ENCODE measurements around the gene CNOT9.

The CNOT9 gene

DNA sequence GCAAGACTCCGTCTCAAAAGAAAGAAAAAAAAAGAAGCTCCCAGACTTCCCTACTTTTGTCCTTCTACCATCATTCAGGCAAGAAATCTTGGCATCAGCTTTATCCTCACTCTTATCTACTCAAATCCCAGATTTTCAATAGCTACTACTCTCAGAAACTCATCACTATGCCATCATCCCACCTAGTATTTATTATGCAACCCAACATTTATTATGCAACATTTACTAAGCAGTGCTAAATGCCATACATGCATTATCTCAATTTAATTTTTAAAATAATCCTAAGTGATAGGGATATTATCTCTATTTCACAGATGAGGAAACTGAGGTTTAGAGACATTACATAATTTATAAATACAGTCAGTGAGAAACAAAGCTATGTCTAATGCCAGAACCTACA, 4.6 kb upstream of the CNOT9 start:
- Mint-ChIP-seq H3K9me3 (no peaks in the 10 kb centered on the region), H3K4me3 (no peak overlapping the region), H3K27me3 (ENCODE audit: low read depth) (no peaks in the 10 kb centered on the region), H3K27ac (peak overlapping the region; percentile 34), H3K4me1 (ENCODE audit: low read depth) (peaks cover 33% of the 10 kb centered on the region), H3K36me3 (ENCODE audit: low read depth) (peaks cover 46% of the 10 kb centered on the region)

DNA sequence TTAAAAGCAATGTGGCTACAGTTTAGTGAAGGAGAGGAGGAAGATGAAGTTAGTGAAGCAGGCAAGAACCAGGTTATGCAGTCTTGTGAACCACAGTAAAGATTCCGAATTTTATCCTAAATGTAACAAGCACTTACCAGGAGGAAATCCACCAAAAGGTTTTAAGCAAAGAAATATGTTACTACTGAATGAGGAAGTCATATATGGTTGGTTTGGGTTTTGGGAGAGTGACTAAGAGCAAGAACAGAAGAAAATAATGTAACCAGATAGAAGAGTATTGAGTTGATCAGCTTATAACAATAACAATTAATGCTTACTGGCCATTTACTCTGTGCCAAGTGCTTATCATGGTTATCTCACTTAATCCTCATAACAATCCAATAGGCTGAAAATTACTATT, 2.3 kb upstream of the CNOT9 start:
- Mint-ChIP-seq H3K36me3 (ENCODE audit: low read depth) (peaks cover 41% of the 10 kb centered on the region), H3K4me1 (ENCODE audit: low read depth) (peaks cover 49% of the 10 kb centered on the region)

DNA sequence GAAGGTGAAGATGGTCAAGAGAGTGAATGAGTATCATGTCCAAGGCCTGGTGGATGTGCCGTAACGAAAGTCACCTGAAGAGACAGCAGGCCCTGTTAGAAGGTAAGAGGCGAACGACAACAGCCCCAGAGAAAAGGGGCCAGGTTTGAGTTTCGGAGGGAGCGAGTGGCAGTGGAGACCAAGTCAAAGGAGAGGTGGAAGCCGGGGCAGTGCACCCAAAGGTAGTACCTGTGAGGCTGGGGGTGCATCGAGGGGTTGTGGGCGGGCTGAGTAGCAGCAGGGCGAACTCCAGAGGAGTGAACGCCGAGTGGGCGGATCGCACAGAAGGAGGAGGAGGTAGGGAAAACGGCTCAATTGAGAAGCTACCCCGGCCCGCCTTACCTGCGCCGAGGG, 846 bp upstream of the CNOT9 start:
- Mint-ChIP-seq H3K4me1 (ENCODE audit: low read depth) (peaks cover 44% of the 10 kb centered on the region), H3K4me3 (peak overlapping the region; percentile 88), H3K9me3 (no peaks in the 10 kb centered on the region), H3K27me3 (ENCODE audit: low read depth) (no peaks in the 10 kb centered on the region), H3K36me3 (ENCODE audit: low read depth) (peaks cover 36% of the 10 kb centered on the region), H3K27ac (peak overlapping the region; percentile 85)

More for the DNA sequence above, 2.3 kb upstream of the CNOT9 start:
- H3K27ac Mint-ChIP-seq: peak overlapping the region; percentile 45
- no peaks in the 10 kb centered on the region for H3K9me3 Mint-ChIP-seq
- no peaks in the 10 kb centered on the region for H3K27me3 Mint-ChIP-seq (ENCODE audit: low read depth)
- peak overlapping the region; percentile 88 for H3K4me3 Mint-ChIP-seq

GRCh38 chr2:218569038-218569431, 396 bp downstream of the CNOT9 start:
- Mint-ChIP-seq H3K9me3 (no peaks in the 10 kb centered on the region), H3K4me1 (ENCODE audit: low read depth) (peaks cover 42% of the 10 kb centered on the region), H3K4me3 (peak overlapping the region; percentile 88), H3K27me3 (ENCODE audit: low read depth) (no peaks in the 10 kb centered on the region), H3K36me3 (ENCODE audit: low read depth) (peaks cover 30% of the 10 kb centered on the region), H3K27ac (peak overlapping the region; percentile 85)

DNA sequence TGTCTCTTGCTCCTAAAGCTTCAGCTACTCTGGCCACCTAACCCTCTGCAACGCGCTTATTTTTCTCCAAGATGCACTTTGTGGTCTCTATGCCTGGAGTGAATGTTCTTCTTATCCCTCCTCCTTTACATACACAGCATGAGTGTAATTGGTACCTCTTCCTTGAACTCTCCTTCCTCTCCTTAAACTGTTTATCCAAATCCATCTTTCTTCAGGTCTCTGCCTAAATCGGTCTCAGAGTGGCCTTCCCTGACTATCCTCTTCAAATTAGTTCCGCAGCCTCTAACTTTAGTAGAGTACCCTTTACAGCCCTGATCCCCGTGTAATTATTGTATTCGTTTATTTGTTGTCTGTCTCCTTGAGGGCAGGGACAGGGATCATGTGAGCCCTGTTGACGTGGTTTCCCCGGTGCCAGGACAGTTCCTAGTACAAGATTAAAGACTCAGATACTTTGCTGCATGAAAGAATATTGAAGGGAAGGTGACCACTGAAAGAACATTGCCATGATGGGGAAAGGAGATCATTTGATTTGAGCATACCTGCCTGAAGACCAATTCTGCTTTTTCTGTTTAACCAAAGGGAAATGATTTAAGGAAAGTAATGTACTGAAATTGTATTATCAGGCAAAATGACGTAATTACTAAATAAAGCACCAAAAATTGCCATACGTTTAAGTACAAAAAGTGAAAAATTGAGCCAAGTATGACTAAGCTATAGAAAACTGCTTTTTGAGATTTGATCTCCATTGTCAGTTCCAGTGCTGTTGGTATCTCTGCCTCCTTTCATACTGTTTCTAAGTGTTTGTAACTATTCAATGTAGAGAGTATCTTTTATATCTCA, 1.2 kb downstream of the CNOT9 start:
- H3K27ac Mint-ChIP-seq: peak overlapping the region; percentile 85
- no peaks in the 10 kb centered on the region for H3K27me3 Mint-ChIP-seq (ENCODE audit: low read depth)
- peak overlapping the region; percentile 88 for H3K4me3 Mint-ChIP-seq
- no peaks in the 10 kb centered on the region for H3K9me3 Mint-ChIP-seq
- H3K4me1 Mint-ChIP-seq (ENCODE audit: low read depth): peaks cover 38% of the 10 kb centered on the region
- peaks cover 28% of the 10 kb centered on the region for H3K36me3 Mint-ChIP-seq (ENCODE audit: low read depth)

DNA sequence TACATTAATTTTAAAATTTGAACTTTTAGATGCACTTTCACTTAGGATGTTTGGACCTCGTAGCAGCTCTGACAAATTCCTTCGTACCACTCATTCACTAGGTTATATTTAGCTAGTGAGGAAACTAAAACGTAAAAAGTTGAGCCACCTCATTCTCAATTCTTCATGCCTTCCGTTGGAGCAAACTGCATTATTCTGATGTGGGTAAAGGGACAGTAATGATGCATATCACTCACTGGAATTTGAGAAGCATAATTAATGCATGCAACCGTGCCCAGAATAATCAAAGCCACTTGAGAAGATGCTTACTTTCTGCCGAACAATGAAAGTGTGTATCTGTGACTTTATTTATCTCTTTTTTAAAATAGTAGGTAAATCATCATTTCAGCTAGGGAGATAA, 2.2 kb downstream of the CNOT9 start:
- H3K4me3 Mint-ChIP-seq: peak overlapping the region; percentile 88
- peak overlapping the region; percentile 85 for H3K27ac Mint-ChIP-seq
- H3K36me3 Mint-ChIP-seq (ENCODE audit: low read depth): peaks cover 30% of the 10 kb centered on the region
- H3K4me1 Mint-ChIP-seq (ENCODE audit: low read depth): peaks cover 38% of the 10 kb centered on the region
- no peaks in the 10 kb centered on the region for H3K27me3 Mint-ChIP-seq (ENCODE audit: low read depth)
- no peaks in the 10 kb centered on the region for H3K9me3 Mint-ChIP-seq

GRCh38 chr2:218576854-218577253, 8.2 kb downstream of the CNOT9 start:
- H3K27ac Mint-ChIP-seq: no peak overlapping the region
- H3K36me3 Mint-ChIP-seq (ENCODE audit: low read depth): peaks cover 13% of the 10 kb centered on the region
- no peaks in the 10 kb centered on the region for H3K27me3 Mint-ChIP-seq (ENCODE audit: low read depth)
- no peaks in the 10 kb centered on the region for H3K9me3 Mint-ChIP-seq
- H3K4me1 Mint-ChIP-seq (ENCODE audit: low read depth): peaks cover 31% of the 10 kb centered on the region
- H3K4me3 Mint-ChIP-seq: no peak overlapping the region

DNA sequence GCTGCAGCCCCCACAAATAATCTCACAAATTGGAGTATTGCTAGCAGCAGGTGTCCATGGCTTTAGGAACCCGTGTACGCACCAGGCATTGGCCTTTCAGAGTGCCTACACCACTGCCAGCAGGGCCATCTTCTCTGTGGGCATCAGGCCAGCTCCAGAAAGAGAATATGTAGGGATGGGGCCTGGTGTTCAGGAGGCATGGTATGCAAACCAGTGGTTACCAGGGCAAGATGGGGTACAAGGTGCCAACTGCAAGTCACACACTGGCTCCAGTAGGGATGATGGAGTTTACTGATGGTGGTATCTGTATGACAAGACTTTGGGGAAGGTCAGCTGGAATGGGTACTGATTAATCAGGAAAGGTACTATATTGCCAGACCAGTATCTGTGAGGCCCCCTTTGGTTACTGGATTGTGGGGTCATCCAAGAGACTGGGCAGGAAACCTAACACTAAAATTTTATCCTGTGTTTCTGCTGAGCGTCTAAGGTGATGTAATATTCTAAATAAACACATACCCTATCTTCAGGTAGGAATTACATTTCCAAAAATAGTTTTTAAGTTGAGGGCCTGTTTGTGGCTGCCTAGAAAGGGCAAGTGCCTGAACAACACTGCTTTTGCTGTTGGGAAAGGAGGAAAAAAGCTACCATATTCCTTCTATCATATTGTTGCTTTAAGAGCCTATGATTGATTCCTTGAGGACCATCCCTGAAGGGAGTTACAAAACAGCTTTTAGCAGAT, 9.0 kb downstream of the CNOT9 start:
- Mint-ChIP-seq H3K4me3 (no peak overlapping the region), H3K9me3 (no peaks in the 10 kb centered on the region), H3K4me1 (ENCODE audit: low read depth) (peaks cover 32% of the 10 kb centered on the region), H3K27me3 (ENCODE audit: low read depth) (no peaks in the 10 kb centered on the region), H3K27ac (no peak overlapping the region), H3K36me3 (ENCODE audit: low read depth) (peaks cover 16% of the 10 kb centered on the region)

GRCh38 chr2:218578272-218578877, 9.7 kb downstream of the CNOT9 start:
- Mint-ChIP-seq H3K36me3 (ENCODE audit: low read depth) (peaks cover 22% of the 10 kb centered on the region), H3K4me1 (ENCODE audit: low read depth) (peaks cover 31% of the 10 kb centered on the region), H3K4me3 (no peak overlapping the region)

GRCh38 chr2:218582076-218582475, 13.4 kb downstream of the CNOT9 start:
- no peak overlapping the region for H3K4me3 Mint-ChIP-seq
- H3K27me3 Mint-ChIP-seq (ENCODE audit: low read depth): no peaks in the 10 kb centered on the region
- H3K27ac Mint-ChIP-seq: peak overlapping the region; percentile 76
- H3K36me3 Mint-ChIP-seq (ENCODE audit: low read depth): peaks cover 36% of the 10 kb centered on the region
- peaks cover 26% of the 10 kb centered on the region for H3K4me1 Mint-ChIP-seq (ENCODE audit: low read depth)
- H3K9me3 Mint-ChIP-seq: no peaks in the 10 kb centered on the region

More at GRCh38 chr2:218578272-218578877, 9.7 kb downstream of the CNOT9 start:
- H3K9me3 Mint-ChIP-seq: no peaks in the 10 kb centered on the region
- no peak overlapping the region for H3K27ac Mint-ChIP-seq
- no peaks in the 10 kb centered on the region for H3K27me3 Mint-ChIP-seq (ENCODE audit: low read depth)

GRCh38 chr2:218583983-218584850, 15.6 kb downstream of the CNOT9 start:
- Mint-ChIP-seq H3K27ac (no peak overlapping the region), H3K27me3 (ENCODE audit: low read depth) (no peaks in the 10 kb centered on the region), H3K4me3 (no peak overlapping the region), H3K36me3 (ENCODE audit: low read depth) (peaks cover 37% of the 10 kb centered on the region), H3K9me3 (no peaks in the 10 kb centered on the region), H3K4me1 (ENCODE audit: low read depth) (peaks cover 18% of the 10 kb centered on the region)

- Mint-ChIP-seq H3K9me3 (no peaks in the 10 kb centered on the region), H3K4me3 (no peak overlapping the region), H3K27ac (no peak overlapping the region), H3K4me1 (ENCODE audit: low read depth) (peaks cover 14% of the 10 kb centered on the region), H3K27me3 (ENCODE audit: low read depth) (no peaks in the 10 kb centered on the region), H3K36me3 (ENCODE audit: low read depth) (peaks cover 44% of the 10 kb centered on the region)
Observed at GRCh38 chr2:218585541-218585940, 16.9 kb downstream of the CNOT9 start.

DNA sequence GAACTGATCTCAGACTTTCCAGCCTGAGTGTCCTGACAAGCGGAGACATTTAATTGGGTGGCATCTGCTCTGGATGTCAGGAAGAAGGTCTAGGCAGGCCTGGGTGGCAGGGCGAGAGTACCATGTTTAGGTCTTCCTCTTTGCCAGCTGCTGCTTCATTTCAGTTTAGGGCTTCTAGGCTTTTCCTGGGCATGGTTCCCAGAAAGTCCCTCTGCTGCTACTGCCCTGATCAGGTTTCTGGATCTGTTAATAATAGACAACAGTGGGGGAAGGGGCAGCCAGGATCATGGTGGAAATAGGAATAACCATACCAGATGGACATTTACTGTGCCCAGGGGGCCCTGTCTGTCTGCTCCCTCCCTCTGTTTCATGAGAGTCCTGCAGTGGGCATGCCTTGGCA, 36.8 kb downstream of the CNOT9 start:
- Mint-ChIP-seq H3K36me3 (ENCODE audit: low read depth) (no peaks in the 10 kb centered on the region), H3K4me3 (no peak overlapping the region), H3K4me1 (ENCODE audit: low read depth) (no peaks in the 10 kb centered on the region), H3K9me3 (no peaks in the 10 kb centered on the region), H3K27me3 (ENCODE audit: low read depth) (peaks cover 16% of the 10 kb centered on the region), H3K27ac (no peak overlapping the region)

All from T-helper 1 cell treated with Interleukin-12 subunit alpha and Interleukin-12 subunit beta and Interleukin-4 antibody, amounts not matched to agents 30 μg/mL and 1 μg/mL, for 36 hours (primary cell).